HEK293 (cell line): ENCODE measurements around the gene C13orf42.

Experiments
- CTCF ChIA-PET: fragments of 350-600 bp; formaldehyde crosslinking; extraction: SDS; loops from one replicate; lab custom pipeline; 2021; ENCODE audit warnings: antibody characterized with exemption; lab: Yijun Ruan, JAX
- POLR2A ChIA-PET: fragments of 300-600 bp; formaldehyde crosslinking; extraction: SDS; loops from one replicate; lab custom pipeline; 2020; ENCODE audit warnings: antibody characterized with exemption, inconsistent platforms; lab: Yijun Ruan, JAX
- H3K27ac ChIP-seq: fragments of 200-500 bp; sonication (Bioruptor generic); 2 replicates; pipeline ENCODE4 v1.5.1; 2014; ENCODE audit warnings: low read depth, low read length, control low read depth, inconsistent platforms; ENCODE audit errors: extremely low read depth
- H3K36me3 ChIP-seq, 2 experiments: fragments of 200-500 bp in 1 of 2; sonication (Bioruptor generic) in 1 of 2; 1 replicate in 1 of 2; 2 replicates in 1 of 2; pipeline ENCODE4 v1.5.1; 2014 to 2017; ENCODE audit warnings: inconsistent platforms in 2 of 2, low read length in 2 of 2; ENCODE audit not compliant: control insufficient read depth in 2 of 2, insufficient read depth in 1 of 2
- H3K4me1 ChIP-seq: fragments of 200-500 bp; sonication (Bioruptor generic); 2 replicates; pipeline ENCODE4 v1.5.1; 2014; ENCODE audit warnings: mild to moderate bottlenecking, low read length, inconsistent platforms; ENCODE audit not compliant: control insufficient read depth, insufficient read depth
- H3K4me3 ChIP-seq: 2 replicates; pipeline ENCODE4 v1.5.1; 2011; ENCODE audit warnings: low read depth, mild to moderate bottlenecking, control low read depth, low read length, moderate library complexity
- H3K9me3 ChIP-seq: fragments of 200-500 bp; sonication (Bioruptor generic); 2 replicates; pipeline ENCODE4 v1.5.1; 2014; ENCODE audit warnings: low read depth, low read length, inconsistent platforms; ENCODE audit not compliant: control insufficient read depth, insufficient read depth
- GFI1B ChIP-seq: fragments of 450-650 bp; formaldehyde crosslinking; IDR thresholded peaks from 2 replicates; pipeline ENCODE4 v1.5.1; 2016; ENCODE audit warnings: missing biosample characterization, missing genetic modification characterization
- GLIS1 ChIP-seq: fragments of 450-650 bp; formaldehyde crosslinking; IDR thresholded peaks from 2 replicates; pipeline ENCODE4 v1.5.1; 2016; ENCODE audit warnings: missing biosample characterization, missing genetic modification characterization
- KLF10 ChIP-seq: fragments of 450-650 bp; IDR thresholded peaks from 2 replicates; pipeline ENCODE4 v1.5.1; 2018; ENCODE audit warnings: missing biosample characterization, mild to moderate bottlenecking, missing genetic modification characterization
- PRDM10 ChIP-seq: fragments of 450-650 bp; formaldehyde crosslinking; IDR thresholded peaks from 2 replicates; pipeline ENCODE4 v1.5.1; 2016; ENCODE audit warnings: missing biosample characterization, missing genetic modification characterization
- ZBTB26 ChIP-seq: fragments of 450-650 bp; formaldehyde crosslinking; optimal IDR thresholded peaks from 2 replicates; pipeline ENCODE3; 2016; ENCODE audit warnings: missing biosample characterization, mild to moderate bottlenecking, missing genetic modification characterization
- ZBTB7A ChIP-seq: fragments of 450-650 bp; formaldehyde crosslinking; IDR thresholded peaks from 2 replicates; pipeline ENCODE4 v1.5.1; 2016; ENCODE audit warnings: low read depth, missing biosample characterization, missing genetic modification characterization
- ZFHX2 ChIP-seq: fragments of 450-650 bp; formaldehyde crosslinking; conservative IDR thresholded peaks from 2 replicates; pipeline ENCODE4 v1.5.1; 2016; ENCODE audit warnings: missing biosample characterization, missing genetic modification characterization
- ZIC2 ChIP-seq: fragments of 450-650 bp; formaldehyde crosslinking; IDR thresholded peaks from 2 replicates; pipeline ENCODE4 v1.5.1; 2016; ENCODE audit warnings: missing biosample characterization, missing genetic modification characterization
- ZNF133 ChIP-seq: fragments of 450-650 bp; formaldehyde crosslinking; IDR thresholded peaks from 2 replicates; pipeline ENCODE4 v1.5.1; 2016; ENCODE audit warnings: missing biosample characterization, missing genetic modification characterization
- ZNF16 ChIP-seq: fragments of 450-650 bp; formaldehyde crosslinking; IDR thresholded peaks from 2 replicates; pipeline ENCODE4 v1.5.1; 2016; ENCODE audit warnings: low read depth, missing biosample characterization, missing genetic modification characterization
- ZNF174 ChIP-seq: fragments of 450-650 bp; formaldehyde crosslinking; IDR thresholded peaks from 2 replicates; pipeline ENCODE4 v1.5.0; 2017; ENCODE audit warnings: missing biosample characterization, mild to moderate bottlenecking, missing genetic modification characterization
- ZNF311 ChIP-seq: fragments of 450-650 bp; formaldehyde crosslinking; IDR thresholded peaks from 2 replicates; pipeline ENCODE4 v1.5.1; 2017; ENCODE audit warnings: missing biosample characterization, missing genetic modification characterization, borderline replicate concordance
- ZNF341 ChIP-seq: fragments of 450-650 bp; formaldehyde crosslinking; IDR thresholded peaks from 2 replicates; pipeline ENCODE4; 2016; ENCODE audit warnings: low read depth, missing biosample characterization, missing genetic modification characterization
- ZNF423 ChIP-seq: fragments of 450-650 bp; formaldehyde crosslinking; IDR thresholded peaks from 2 replicates; pipeline ENCODE4 v1.5.1; 2016; ENCODE audit warnings: missing biosample characterization, missing genetic modification characterization
- ZNF433 ChIP-seq: fragments of 450-650 bp; formaldehyde crosslinking; IDR thresholded peaks from 2 replicates; pipeline ENCODE4 v1.5.1; 2016; ENCODE audit warnings: missing biosample characterization, missing genetic modification characterization, low read depth
- ZNF561 ChIP-seq: fragments of 450-650 bp; IDR thresholded peaks from 2 replicates; pipeline ENCODE4 v1.5.1; 2018; ENCODE audit warnings: missing biosample characterization, missing genetic modification characterization, borderline replicate concordance
- ZNF596 ChIP-seq: fragments of 450-650 bp; IDR thresholded peaks from 2 replicates; pipeline ENCODE4 v1.5.0; 2018; ENCODE audit warnings: missing biosample characterization, mild to moderate bottlenecking, missing genetic modification characterization, moderate library complexity
- ZNF621 ChIP-seq: fragments of 450-650 bp; formaldehyde crosslinking; IDR thresholded peaks from 2 replicates; pipeline ENCODE4 v1.5.1; 2017; ENCODE audit warnings: missing biosample characterization, missing genetic modification characterization
- ZNF629 ChIP-seq: fragments of 450-650 bp; formaldehyde crosslinking; IDR thresholded peaks from 2 replicates; pipeline ENCODE4 v1.5.1; 2017; ENCODE audit warnings: missing biosample characterization, missing genetic modification characterization
- ZNF791 ChIP-seq: fragments of 450-650 bp; formaldehyde crosslinking; IDR thresholded peaks from 2 replicates; pipeline ENCODE4 v1.5.1; 2016; ENCODE audit warnings: missing biosample characterization, missing genetic modification characterization
- ZNF830 ChIP-seq: fragments of 450-650 bp; IDR thresholded peaks from 2 replicates; pipeline ENCODE4 v1.5.0; 2018; ENCODE audit warnings: missing biosample characterization, missing genetic modification characterization, low read depth, mild to moderate bottlenecking, moderate library complexity
- ZSCAN30 ChIP-seq: fragments of 450-650 bp; IDR thresholded peaks from 2 replicates; pipeline ENCODE4 v1.5.1; 2018; ENCODE audit warnings: missing biosample characterization, mild to moderate bottlenecking, missing genetic modification characterization, moderate library complexity
- ZSCAN5A ChIP-seq: fragments of 450-650 bp; formaldehyde crosslinking; IDR thresholded peaks from 2 replicates; pipeline ENCODE4 v1.5.1; 2016; ENCODE audit warnings: missing biosample characterization, missing genetic modification characterization
- TF ChIP-seq, protein P1 (sequence below): fragments of 450-650 bp; formaldehyde crosslinking; IDR thresholded peaks from 2 replicates; pipeline ENCODE4 v1.5.1; 2016; ENCODE audit warnings: missing biosample characterization, missing genetic modification characterization
- TF ChIP-seq, protein P2 (sequence below): fragments of 450-650 bp; formaldehyde crosslinking; IDR thresholded peaks from 2 replicates; pipeline ENCODE4 v1.5.1; 2017; ENCODE audit warnings: missing biosample characterization, mild to moderate bottlenecking, missing genetic modification characterization, moderate library complexity

C13orf42 gene

DNA sequence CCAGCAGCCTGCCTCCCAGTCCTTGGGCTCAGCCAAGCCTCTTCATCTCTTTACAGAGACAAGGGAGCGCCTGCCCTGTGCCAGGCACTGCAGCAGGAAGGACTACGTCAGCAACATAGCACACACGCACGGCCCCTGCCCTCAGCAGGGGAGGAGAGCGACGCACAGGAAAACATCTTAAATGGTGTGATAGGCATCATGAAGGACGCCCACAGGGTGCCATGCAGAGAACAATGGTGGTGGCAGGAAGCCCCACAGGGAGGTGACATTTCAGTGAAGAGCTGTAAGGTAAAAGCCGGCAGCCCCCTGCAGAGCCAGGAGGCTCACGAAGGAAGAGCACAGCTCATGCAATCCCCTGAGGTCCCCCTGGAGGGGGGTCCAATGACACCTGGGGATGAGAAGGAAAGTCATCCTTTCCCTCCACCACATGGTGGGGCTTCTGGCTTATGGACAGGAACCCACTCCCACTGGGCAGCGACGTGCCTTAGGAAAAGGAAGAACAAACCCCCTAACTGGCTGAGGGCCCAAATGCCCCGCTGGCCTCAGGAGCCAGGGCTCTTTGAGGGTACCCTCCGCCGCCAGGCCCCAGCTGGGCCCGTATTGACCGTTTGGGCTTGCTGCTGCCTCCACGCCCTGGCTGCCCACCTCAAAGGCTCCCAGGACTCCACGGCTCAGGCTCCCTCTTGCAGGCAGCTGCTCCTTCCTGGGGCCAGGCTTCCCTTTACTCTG lies 37.3 kb upstream of the C13orf42 start:
- H3K36me3 ChIP-seq: no peaks in the 10 kb centered on the region
- no peaks in the 10 kb centered on the region for H3K4me1 ChIP-seq
- peak; percentile 52 for TF ChIP-seq ZFHX2
- TF ChIP-seq ZNF561 (tag by site-specific recombination): peak; percentile 53; the same call in 1 of the 2 replicates
- no peak for TF ChIP-seq ZNF791 (tag by site-specific recombination)
- TF ChIP-seq GFI1B: no peak
- TF ChIP-seq ZBTB26 (tag by site-specific recombination): no peak
- no peak for TF ChIP-seq ZNF830 (tag by site-specific recombination)
- no peak for TF ChIP-seq ZNF133
- TF ChIP-seq ZSCAN5A (tag by site-specific recombination): no peak
- no peak for TF ChIP-seq ZNF311 (tag by site-specific recombination)
- peak; percentile 87 for TF ChIP-seq GLIS1 (tag by site-specific recombination)
- TF ChIP-seq ZIC2 (tag by site-specific recombination): peak; percentile 100
- TF ChIP-seq ZNF341 (tag by site-specific recombination): peak; percentile 76
- TF ChIP-seq, protein P1, sequence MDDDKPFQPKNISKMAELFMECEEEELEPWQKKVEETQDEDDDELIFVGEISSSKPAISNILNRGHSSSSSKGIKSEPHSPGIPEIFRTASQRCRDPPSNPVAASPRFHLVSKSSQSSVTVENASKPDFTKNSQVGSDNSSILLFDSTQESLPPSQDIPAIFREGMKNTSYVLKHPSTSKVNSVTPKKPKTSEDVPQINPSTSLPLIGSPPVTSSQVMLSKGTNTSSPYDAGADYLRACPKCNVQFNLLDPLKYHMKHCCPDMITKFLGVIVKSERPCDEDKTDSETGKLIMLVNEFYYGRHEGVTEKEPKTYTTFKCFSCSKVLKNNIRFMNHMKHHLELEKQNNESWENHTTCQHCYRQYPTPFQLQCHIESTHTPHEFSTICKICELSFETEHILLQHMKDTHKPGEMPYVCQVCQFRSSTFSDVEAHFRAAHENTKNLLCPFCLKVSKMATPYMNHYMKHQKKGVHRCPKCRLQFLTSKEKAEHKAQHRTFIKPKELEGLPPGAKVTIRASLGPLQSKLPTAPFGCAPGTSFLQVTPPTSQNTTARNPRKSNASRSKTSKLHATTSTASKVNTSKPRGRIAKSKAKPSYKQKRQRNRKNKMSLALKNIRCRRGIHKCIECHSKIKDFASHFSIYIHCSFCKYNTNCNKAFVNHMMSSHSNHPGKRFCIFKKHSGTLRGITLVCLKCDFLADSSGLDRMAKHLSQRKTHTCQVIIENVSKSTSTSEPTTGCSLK: no peak
- TF ChIP-seq ZNF174 (tag by site-specific recombination): no peak
- TF ChIP-seq ZNF433 (tag by site-specific recombination): no peak
- no peak for TF ChIP-seq KLF10 (tag by site-specific recombination)
- peak; percentile 74 for TF ChIP-seq ZNF423
- TF ChIP-seq ZNF621 (tag by site-specific recombination): no peak
- TF ChIP-seq ZNF629 (tag by site-specific recombination): 0 out of 2 replicates have a peak, but pooled peaks have one; percentile 16
- TF ChIP-seq ZBTB7A (tag by site-specific recombination): no peak
- no peak overlapping the region for H3K4me3 ChIP-seq
- CTCF ChIA-PET: interaction anchor here (0.6 to 3.2 kb wide), 3 partner anchors 71 to 138 kb away, joined by 4 to 40 read pairs (median 4); no protein-coding TSS in a partner anchor
- POLR2A ChIA-PET: no interaction called here
- no peak overlapping the region for H3K27ac ChIP-seq
- H3K9me3 ChIP-seq: no peaks in the 10 kb centered on the region

GRCh38 chr13:51147732-51148131 lies 36.7 kb upstream of the C13orf42 start:
- no peaks in the 10 kb centered on the region for H3K4me1 ChIP-seq
- H3K4me3 ChIP-seq: no peak overlapping the region
- POLR2A ChIA-PET: no interaction called here
- H3K27ac ChIP-seq: no peak overlapping the region
- no peaks in the 10 kb centered on the region for H3K36me3 ChIP-seq
- CTCF ChIA-PET: interaction anchor here (1.5 to 3.2 kb wide), 2 partner anchors 138 to 139 kb away, joined by 6 to 40 read pairs; no protein-coding TSS in a partner anchor
- H3K9me3 ChIP-seq: no peaks in the 10 kb centered on the region
- TF ChIP-seq ZNF596 (tag by site-specific recombination): no peak
- no peak for TF ChIP-seq ZSCAN30 (tag by site-specific recombination)
- TF ChIP-seq PRDM10 (tag by site-specific recombination): no peak
- no peak for TF ChIP-seq ZNF433 (tag by site-specific recombination)
- TF ChIP-seq ZNF16 (tag by site-specific recombination): no peak
- TF ChIP-seq, protein P2, sequence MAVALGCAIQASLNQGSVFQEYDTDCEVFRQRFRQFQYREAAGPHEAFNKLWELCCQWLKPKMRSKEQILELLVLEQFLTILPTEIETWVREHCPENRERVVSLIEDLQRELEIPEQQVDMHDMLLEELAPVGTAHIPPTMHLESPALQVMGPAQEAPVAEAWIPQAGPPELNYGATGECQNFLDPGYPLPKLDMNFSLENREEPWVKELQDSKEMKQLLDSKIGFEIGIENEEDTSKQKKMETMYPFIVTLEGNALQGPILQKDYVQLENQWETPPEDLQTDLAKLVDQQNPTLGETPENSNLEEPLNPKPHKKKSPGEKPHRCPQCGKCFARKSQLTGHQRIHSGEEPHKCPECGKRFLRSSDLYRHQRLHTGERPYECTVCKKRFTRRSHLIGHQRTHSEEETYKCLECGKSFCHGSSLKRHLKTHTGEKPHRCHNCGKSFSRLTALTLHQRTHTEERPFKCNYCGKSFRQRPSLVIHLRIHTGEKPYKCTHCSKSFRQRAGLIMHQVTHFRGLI (tag by site-specific recombination): no peak
- no peak for TF ChIP-seq ZFHX2
